Breast epithelium (tissue), 4 donors: Measurements from ENCODE around the gene SMCO3. TPM values are rescaled to one million over a fixed set of nuclear protein-coding genes. Genes with fewer than 3 reads are reported as not detected.
"Not testable (repeated sequence)": the region's sequence is repeated elsewhere in the genome, so short reads cannot be mapped to it uniquely, and the experiment has no call there.

Experiments
- DNase-seq, 2 donors: peaks; one replicate each; pipeline ENCODE4 v3.0.0-alpha.2; 2019; ENCODE audit warnings: low spot score in 2 of 2
- H3K27ac ChIP-seq, 2 donors: fragments of 200-600 bp; sonication (generic) in 1 of 2; one replicate each; pipeline ENCODE4 v1.5.1; 2016 to 2019; ENCODE audit warnings: mild to moderate bottlenecking in 1 of 2
- H3K27me3 ChIP-seq, 2 donors: fragments of 200-600 bp; sonication (generic) in 1 of 2; one replicate each; pipeline versions ENCODE4 v1.5.1 to v1.6.0; 2017 to 2019; ENCODE audit warnings: control low read depth in 1 of 2, mild to moderate bottlenecking in 1 of 2
- H3K36me3 ChIP-seq: fragments of 200-600 bp; one replicate; pipeline ENCODE4 v1.5.1; 2019
- H3K4me1 ChIP-seq, 2 donors: fragments of 200-600 bp; sonication (generic); one replicate each; pipeline ENCODE4 v1.5.1; 2016 to 2019; ENCODE audit warnings: control low read depth in 1 of 2
- H3K4me3 ChIP-seq, 3 donors: fragments of 200-600 bp; sonication (generic); 1 replicate in 2 of 3; 2 replicates in 1 of 3; pipeline ENCODE4 v1.5.1; 2016 to 2019; ENCODE audit warnings: mild to moderate bottlenecking in 3 of 3, moderate library complexity in 2 of 3
- H3K9me3 ChIP-seq, 2 donors: fragments of 200-600 bp; sonication (generic) in 1 of 2; one replicate each; pipeline ENCODE4 v1.5.1; 2016 to 2019; ENCODE audit warnings: control low read depth in 1 of 2
- POLR2A ChIP-seq: fragments of 450-650 bp; IDR thresholded peaks from one replicate; pipeline ENCODE4 v1.6.1; 2016; ENCODE audit warnings: antibody characterized with exemption, mild to moderate bottlenecking, moderate library complexity
- POLR2AphosphoS5 ChIP-seq, 3 donors: sonication (generic); formaldehyde crosslinking; IDR thresholded peaks; one replicate each; pipeline ENCODE4 v1.6.1; 2017; ENCODE audit warnings: antibody characterized with exemption in 3 of 3
- intact Hi-C: fragments of 100-400 bp; cut with DNase I; formaldehyde crosslinking; loops from one replicate; pipeline ENCODE4 v1.15.1; 2023; ENCODE audit warnings: low total_unique reads
- total RNA-seq, 3 donors: library from RNA; depleted of rRNA; stranded (reverse); fragments of >200 nt; gene quantifications; one replicate each; pipeline ENCODE4 v1.1.0, GENCODE V29; 2016
- TF ChIP-seq, protein P1 (sequence below), 3 donors: fragments of 450-650 bp; IDR thresholded peaks; one replicate each; pipeline ENCODE4 v1.5.1; 2016 to 2017; ENCODE audit warnings: antibody characterized with exemption in 3 of 3, mild to moderate bottlenecking in 3 of 3, moderate library complexity in 3 of 3

The SMCO3 gene
- total RNA-seq, 3 donors from 2014 or later = 0.33 to 0.59 TPM; not detected in 1

DNA sequence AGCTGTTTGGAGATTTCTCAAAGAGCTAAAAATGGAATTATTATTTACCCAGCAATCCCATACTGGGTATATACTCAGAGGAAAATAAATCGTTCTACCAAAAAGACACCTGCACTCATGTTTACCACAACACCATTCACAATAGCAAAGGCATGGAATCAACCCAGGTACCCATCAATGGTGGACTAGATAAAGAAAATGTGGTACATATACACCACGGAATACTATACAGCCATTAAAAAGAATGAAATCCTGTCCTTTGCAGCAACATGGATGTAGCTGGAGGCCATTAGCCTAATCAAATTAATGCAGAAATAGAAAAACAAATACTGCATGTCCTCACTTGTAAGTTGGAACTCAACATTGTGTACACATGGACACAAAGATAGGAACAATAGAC is 48.6 kb downstream of the SMCO3 start:
- TF ChIP-seq POLR2A (no peak), POLR2AphosphoS5 (IDR thresholded peaks at IDR 0.05) (no peak)
- TF ChIP-seq, protein P1, sequence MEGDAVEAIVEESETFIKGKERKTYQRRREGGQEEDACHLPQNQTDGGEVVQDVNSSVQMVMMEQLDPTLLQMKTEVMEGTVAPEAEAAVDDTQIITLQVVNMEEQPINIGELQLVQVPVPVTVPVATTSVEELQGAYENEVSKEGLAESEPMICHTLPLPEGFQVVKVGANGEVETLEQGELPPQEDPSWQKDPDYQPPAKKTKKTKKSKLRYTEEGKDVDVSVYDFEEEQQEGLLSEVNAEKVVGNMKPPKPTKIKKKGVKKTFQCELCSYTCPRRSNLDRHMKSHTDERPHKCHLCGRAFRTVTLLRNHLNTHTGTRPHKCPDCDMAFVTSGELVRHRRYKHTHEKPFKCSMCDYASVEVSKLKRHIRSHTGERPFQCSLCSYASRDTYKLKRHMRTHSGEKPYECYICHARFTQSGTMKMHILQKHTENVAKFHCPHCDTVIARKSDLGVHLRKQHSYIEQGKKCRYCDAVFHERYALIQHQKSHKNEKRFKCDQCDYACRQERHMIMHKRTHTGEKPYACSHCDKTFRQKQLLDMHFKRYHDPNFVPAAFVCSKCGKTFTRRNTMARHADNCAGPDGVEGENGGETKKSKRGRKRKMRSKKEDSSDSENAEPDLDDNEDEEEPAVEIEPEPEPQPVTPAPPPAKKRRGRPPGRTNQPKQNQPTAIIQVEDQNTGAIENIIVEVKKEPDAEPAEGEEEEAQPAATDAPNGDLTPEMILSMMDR (IDR thresholded peaks at IDR 0.05) = no peak
- DNase-seq = no peak
- Histone ChIP-seq H3K4me1 (no peaks in the 10 kb centered on the region), H3K4me3 (no peak overlapping the region), H3K27ac (no peak overlapping the region), H3K27me3 (no peaks in the 10 kb centered on the region), H3K36me3 (no peaks in the 10 kb centered on the region), H3K9me3 (peaks cover 0 to 13% of the 10 kb centered on the region in 2 donors)
- intact Hi-C loops = no loop called here

DNA sequence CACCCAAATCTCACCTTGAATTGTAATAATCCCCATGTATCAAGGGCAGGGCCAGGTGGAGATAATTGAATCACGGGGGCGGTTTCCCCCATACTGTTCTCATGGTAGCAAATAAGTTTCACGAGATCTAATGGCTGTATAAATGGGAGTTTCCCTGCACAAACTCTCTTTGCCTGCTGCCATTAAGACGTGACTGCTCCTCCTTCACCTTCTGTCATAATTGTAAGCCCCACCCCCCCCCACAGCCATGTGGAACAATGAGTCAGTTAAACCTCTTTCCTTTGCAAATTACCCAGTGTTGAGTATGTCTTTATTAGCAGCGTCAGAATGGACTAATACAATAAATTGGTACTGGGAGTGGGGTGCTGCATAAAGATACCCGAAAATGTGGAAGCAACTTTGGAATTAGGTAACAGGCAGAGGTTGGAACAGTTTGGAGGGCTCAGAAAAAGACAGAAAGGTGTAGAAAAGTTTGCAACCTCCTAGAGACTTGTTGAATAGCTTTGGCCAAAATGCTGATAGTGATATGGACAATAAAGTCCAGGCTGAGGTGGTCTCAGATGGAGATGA is 54.2 kb downstream of the SMCO3 start:
- H3K4me1 ChIP-seq, H3K4me3 ChIP-seq, DNase-seq, H3K27ac ChIP-seq, H3K27me3 ChIP-seq, intact Hi-C loops, H3K36me3 ChIP-seq: not testable (repeated sequence)
- H3K9me3 ChIP-seq = peaks cover 0 to 12% of the 10 kb centered on the region in 2 donors

DNA sequence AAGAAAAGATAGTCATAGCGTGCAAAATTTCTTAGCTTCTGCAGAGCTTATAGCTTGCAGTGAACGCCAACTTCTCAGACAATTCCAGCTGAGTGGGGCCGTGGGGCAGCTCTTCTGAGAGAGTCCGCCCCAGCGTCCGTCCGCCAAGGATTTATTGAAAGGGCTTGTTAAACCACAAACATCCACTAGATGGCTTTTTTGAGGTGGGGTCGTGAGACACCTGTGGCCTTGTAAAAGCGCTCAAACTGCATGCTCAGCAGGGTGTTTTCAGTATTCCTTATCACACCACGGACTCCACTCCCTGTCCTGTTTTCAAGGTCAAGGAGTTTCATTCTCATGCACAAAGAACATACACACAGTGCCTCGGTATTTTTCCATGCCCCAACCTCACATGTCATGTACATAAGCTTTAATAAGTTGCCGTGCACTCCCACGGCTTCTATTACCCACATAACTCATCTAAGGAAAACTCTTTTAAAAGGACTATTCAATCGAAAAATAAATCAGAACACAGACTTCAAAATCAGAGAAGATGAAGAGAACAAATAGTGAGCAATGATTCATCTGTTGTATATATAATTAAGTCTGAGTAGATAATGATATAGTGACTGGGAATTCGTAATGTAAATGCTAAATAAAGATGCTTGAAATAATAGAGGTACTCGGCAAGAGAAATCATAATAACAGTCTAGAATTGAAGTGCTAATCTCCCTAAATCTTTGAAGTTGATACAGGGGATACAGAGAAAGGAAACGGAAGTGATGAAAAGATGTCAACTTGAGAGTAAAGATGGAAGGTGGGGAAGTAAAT is 57.4 kb downstream of the SMCO3 start:
- no peaks in the 10 kb centered on the region for H3K4me1 ChIP-seq
- H3K27me3 ChIP-seq = no peaks in the 10 kb centered on the region
- TF ChIP-seq POLR2A (no peak), POLR2AphosphoS5 (IDR thresholded peaks at IDR 0.05) (no peak)
- TF ChIP-seq, protein P1 (IDR thresholded peaks at IDR 0.05) = no peak
- H3K36me3 ChIP-seq = no peaks in the 10 kb centered on the region
- intact Hi-C loops = no loop called here
- peaks cover 0 to 12% of the 10 kb centered on the region in 2 donors for H3K9me3 ChIP-seq
- no peak for DNase-seq
- no peak overlapping the region for H3K4me3 ChIP-seq
- H3K27ac ChIP-seq = no peak overlapping the region

Other genes with a start within 250 kb of the SMCO3 start
- gene PLBD1, start 246.3 kb downstream of the SMCO3 start, total RNA-seq = 10 to 100 TPM; 12.1 to 20.6 (median 19.8) TPM
- gene GUCY2C, start 117.6 kb downstream of the SMCO3 start, total RNA-seq = 1 to 10 TPM in 1 of 3 donors, not detected in 2; 1.3 TPM
- 10 to 100 TPM; 20.3 to 22.8 (median 22.1) TPM for gene WBP11, start 10.7 kb downstream of the SMCO3 start, total RNA-seq
- 1 to 10 TPM; 1.4 to 2.3 (median 1.6) TPM for gene C12orf60, start 10.5 kb downstream of the SMCO3 start, total RNA-seq
- 1 to 10 TPM in 2 of 3 donors, under 1 TPM in 1; 0.48 to 1.6 (median 1.0) TPM for gene ART4, start 29.3 kb upstream of the SMCO3 start, total RNA-seq
- gene MGP, start 71.7 kb upstream of the SMCO3 start, total RNA-seq = 1,000 to 10,000 TPM in 2 of 3 donors, 100 to 1,000 TPM in 1; 330 to 5,040 (median 1,381) TPM
- 1 to 10 TPM in 2 of 3 donors, under 1 TPM in 1; 0.96 to 8.5 (median 7.8) TPM for gene ERP27, start 124.4 kb upstream of the SMCO3 start, total RNA-seq
- 100 to 1,000 TPM; 159 to 222 (median 168) TPM for gene ARHGDIB, start 147.4 kb upstream of the SMCO3 start, total RNA-seq
- gene PDE6H, start 158.9 kb upstream of the SMCO3 start, total RNA-seq = not detected